ENCODE data around the gene TYW3.

DNA sequence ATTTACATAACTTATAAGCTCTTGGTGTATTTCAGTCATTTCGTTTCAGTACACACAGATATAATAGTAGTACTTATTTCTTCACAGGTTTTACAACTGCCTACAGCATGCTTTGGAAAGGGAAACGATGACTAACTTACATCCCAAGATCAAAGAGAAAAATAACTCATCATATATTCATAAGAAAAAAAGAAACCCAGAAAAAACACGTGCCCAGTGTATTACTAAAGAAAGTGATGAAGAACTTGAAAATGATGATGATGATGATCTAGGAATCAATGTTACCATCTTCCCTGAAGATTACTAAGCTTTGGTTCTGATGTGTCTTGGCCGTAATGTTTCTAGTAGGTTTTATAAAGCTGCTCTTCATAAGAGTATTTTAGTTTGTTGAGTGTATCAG, 30.9 kb downstream of the TYW3 start:
- TF ChIP-seq, protein P1, sequence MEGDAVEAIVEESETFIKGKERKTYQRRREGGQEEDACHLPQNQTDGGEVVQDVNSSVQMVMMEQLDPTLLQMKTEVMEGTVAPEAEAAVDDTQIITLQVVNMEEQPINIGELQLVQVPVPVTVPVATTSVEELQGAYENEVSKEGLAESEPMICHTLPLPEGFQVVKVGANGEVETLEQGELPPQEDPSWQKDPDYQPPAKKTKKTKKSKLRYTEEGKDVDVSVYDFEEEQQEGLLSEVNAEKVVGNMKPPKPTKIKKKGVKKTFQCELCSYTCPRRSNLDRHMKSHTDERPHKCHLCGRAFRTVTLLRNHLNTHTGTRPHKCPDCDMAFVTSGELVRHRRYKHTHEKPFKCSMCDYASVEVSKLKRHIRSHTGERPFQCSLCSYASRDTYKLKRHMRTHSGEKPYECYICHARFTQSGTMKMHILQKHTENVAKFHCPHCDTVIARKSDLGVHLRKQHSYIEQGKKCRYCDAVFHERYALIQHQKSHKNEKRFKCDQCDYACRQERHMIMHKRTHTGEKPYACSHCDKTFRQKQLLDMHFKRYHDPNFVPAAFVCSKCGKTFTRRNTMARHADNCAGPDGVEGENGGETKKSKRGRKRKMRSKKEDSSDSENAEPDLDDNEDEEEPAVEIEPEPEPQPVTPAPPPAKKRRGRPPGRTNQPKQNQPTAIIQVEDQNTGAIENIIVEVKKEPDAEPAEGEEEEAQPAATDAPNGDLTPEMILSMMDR (IDR thresholded peaks at IDR 0.05): no peak
- TF ChIP-seq, protein P2, sequence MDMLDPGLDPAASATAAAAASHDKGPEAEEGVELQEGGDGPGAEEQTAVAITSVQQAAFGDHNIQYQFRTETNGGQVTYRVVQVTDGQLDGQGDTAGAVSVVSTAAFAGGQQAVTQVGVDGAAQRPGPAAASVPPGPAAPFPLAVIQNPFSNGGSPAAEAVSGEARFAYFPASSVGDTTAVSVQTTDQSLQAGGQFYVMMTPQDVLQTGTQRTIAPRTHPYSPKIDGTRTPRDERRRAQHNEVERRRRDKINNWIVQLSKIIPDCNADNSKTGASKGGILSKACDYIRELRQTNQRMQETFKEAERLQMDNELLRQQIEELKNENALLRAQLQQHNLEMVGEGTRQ (CRISPR knock-in tag; IDR thresholded peaks at IDR 0.05): no peak
- TF ChIP-seq ETV6 (CRISPR knock-in tag; IDR thresholded peaks at IDR 0.05): no peak
- no peak for TF ChIP-seq JUN (CRISPR knock-in tag; IDR thresholded peaks at IDR 0.05)
- TF ChIP-seq, protein P3, sequence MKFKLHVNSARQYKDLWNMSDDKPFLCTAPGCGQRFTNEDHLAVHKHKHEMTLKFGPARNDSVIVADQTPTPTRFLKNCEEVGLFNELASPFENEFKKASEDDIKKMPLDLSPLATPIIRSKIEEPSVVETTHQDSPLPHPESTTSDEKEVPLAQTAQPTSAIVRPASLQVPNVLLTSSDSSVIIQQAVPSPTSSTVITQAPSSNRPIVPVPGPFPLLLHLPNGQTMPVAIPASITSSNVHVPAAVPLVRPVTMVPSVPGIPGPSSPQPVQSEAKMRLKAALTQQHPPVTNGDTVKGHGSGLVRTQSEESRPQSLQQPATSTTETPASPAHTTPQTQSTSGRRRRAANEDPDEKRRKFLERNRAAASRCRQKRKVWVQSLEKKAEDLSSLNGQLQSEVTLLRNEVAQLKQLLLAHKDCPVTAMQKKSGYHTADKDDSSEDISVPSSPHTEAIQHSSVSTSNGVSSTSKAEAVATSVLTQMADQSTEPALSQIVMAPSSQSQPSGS (CRISPR knock-in tag; IDR thresholded peaks at IDR 0.05; ENCODE audit: borderline replicate concordance, low read depth): no peak
- no peak for TF ChIP-seq ESRRA (CRISPR knock-in tag; IDR thresholded peaks at IDR 0.05; ENCODE audit: borderline replicate concordance)
- TF ChIP-seq NR2C2 (CRISPR knock-in tag; IDR thresholded peaks at IDR 0.05): no peak
- TF ChIP-seq TEAD1 (CRISPR knock-in tag; IDR thresholded peaks at IDR 0.05): no peak
